Esophagus squamous epithelium (tissue), 4 donors: ENCODE data around the gene ADGRB3.

Experiments used
- POLR2A ChIP-seq, 4 donors: fragments of 450-650 bp; IDR thresholded peaks; one replicate each; pipeline ENCODE4 v1.6.1; 2017; ENCODE audit warnings: antibody characterized with exemption in 4 of 4, mild to moderate bottlenecking in 4 of 4, moderate library complexity in 3 of 4
- TF ChIP-seq, protein P1 (sequence below), 6 experiments: fragments of 450-650 bp in 4 of 6; fragments of 200-600 bp in 2 of 6; sonication (generic) in 2 of 6; IDR thresholded peaks; one replicate each; pipeline ENCODE4 v1.5.1; 2016 to 2019; ENCODE audit warnings: antibody characterized with exemption in 6 of 6, mild to moderate bottlenecking in 4 of 6, moderate library complexity in 4 of 6

DNA sequence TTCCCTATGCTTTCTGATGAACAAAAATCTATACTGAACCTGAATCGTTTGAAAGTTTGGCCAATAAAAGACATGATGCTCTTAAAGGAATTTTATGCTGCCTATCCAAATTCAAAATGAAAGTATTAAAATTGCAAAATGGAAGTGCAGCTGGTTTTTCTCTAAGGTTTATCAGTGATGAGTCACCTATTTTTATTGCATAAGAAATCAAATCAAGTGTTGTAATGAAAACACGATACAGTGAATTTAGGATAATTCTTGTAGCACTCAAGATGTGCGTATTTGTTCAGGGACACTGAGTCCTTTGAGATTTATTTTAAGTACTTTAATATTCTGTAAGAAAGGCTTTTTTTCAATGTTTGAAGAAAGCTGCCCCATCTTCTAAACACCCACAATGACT is 409.5 kb downstream of the ADGRB3 start:
- TF ChIP-seq, protein P1, sequence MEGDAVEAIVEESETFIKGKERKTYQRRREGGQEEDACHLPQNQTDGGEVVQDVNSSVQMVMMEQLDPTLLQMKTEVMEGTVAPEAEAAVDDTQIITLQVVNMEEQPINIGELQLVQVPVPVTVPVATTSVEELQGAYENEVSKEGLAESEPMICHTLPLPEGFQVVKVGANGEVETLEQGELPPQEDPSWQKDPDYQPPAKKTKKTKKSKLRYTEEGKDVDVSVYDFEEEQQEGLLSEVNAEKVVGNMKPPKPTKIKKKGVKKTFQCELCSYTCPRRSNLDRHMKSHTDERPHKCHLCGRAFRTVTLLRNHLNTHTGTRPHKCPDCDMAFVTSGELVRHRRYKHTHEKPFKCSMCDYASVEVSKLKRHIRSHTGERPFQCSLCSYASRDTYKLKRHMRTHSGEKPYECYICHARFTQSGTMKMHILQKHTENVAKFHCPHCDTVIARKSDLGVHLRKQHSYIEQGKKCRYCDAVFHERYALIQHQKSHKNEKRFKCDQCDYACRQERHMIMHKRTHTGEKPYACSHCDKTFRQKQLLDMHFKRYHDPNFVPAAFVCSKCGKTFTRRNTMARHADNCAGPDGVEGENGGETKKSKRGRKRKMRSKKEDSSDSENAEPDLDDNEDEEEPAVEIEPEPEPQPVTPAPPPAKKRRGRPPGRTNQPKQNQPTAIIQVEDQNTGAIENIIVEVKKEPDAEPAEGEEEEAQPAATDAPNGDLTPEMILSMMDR (IDR thresholded peaks at IDR 0.05) = no peak
- no peak for TF ChIP-seq POLR2A (IDR thresholded peaks at IDR 0.05)
